NCI-H2081 (cell line): ENCODE results near the gene ADGRG6.

Source experiments
- DNase-seq, 2 experiments: peaks; one replicate each; lab custom pipeline; 2025; lab: John Stamatoyannopoulos, UW

ADGRG6 gene

GRCh38 chr6:142322066-142322465 is 20.3 kb downstream of the ADGRG6 start:
- no peak for DNase-seq

- DNase-seq, result no peak
These were observed 20.8 kb downstream of the ADGRG6 start for GRCh38 chr6:142322504-142323198.

GRCh38 chr6:142323377-142323776 is 21.6 kb downstream of the ADGRG6 start:
- peak in 1 of 2 experiments; percentile 7 for DNase-seq

- no peak for DNase-seq
These were observed 22.3 kb downstream of the ADGRG6 start for GRCh38 chr6:142324111-142324510.

- DNase-seq, result no peak
These were observed 23.3 kb downstream of the ADGRG6 start for GRCh38 chr6:142325111-142325510.

- DNase-seq, result no peak
These were observed 24.7 kb downstream of the ADGRG6 start for GRCh38 chr6:142326540-142326939.

GRCh38 chr6:142328070-142328469 is 26.3 kb downstream of the ADGRG6 start:
- DNase-seq, result no peak

GRCh38 chr6:142329486-142330113 is 27.8 kb downstream of the ADGRG6 start:
- no peak for DNase-seq

- DNase-seq, result no peak
These were observed 29.3 kb downstream of the ADGRG6 start for GRCh38 chr6:142331075-142331551.

GRCh38 chr6:142331601-142332000 is 29.8 kb downstream of the ADGRG6 start:
- no peak for DNase-seq

GRCh38 chr6:142332393-142333098 is 30.7 kb downstream of the ADGRG6 start:
- DNase-seq, result no peak

GRCh38 chr6:142333431-142333830 is 31.6 kb downstream of the ADGRG6 start:
- no peak for DNase-seq

GRCh38 chr6:142334294-142334693 is 32.5 kb downstream of the ADGRG6 start:
- no peak for DNase-seq

- DNase-seq, result no peak
These were observed 33.6 kb downstream of the ADGRG6 start for GRCh38 chr6:142335415-142335814.

GRCh38 chr6:142336183-142336582 is 34.4 kb downstream of the ADGRG6 start:
- DNase-seq, result no peak

GRCh38 chr6:142336787-142337186 is 35.0 kb downstream of the ADGRG6 start:
- no peak for DNase-seq

- DNase-seq, result no peak
These were observed 37.3 kb downstream of the ADGRG6 start for GRCh38 chr6:142339113-142339512.

- DNase-seq, result no peak
These were observed 38.3 kb downstream of the ADGRG6 start for GRCh38 chr6:142339968-142340658.

- DNase-seq, result no peak
These were observed 40.1 kb downstream of the ADGRG6 start for GRCh38 chr6:142341855-142342330.

- DNase-seq, result no peak
These were observed 41.2 kb downstream of the ADGRG6 start for GRCh38 chr6:142342986-142343385.

GRCh38 chr6:142343938-142344337 is 42.1 kb downstream of the ADGRG6 start:
- DNase-seq, result no peak

- DNase-seq, result no peak
These were observed 43.5 kb downstream of the ADGRG6 start for GRCh38 chr6:142345261-142345660.
